ENCODE results near the gene ZBTB17. TPM values are rescaled to one million over a fixed set of nuclear protein-coding genes. Genes with fewer than 3 reads are reported as not detected.
"Not testable (repeated sequence)": the region's sequence is repeated elsewhere in the genome, so short reads cannot be mapped to it uniquely, and the experiment has no call there.

ZBTB17 gene
- polyA plus RNA-seq, 3 donors, result 35.5 to 38.4 (median 36.6) TPM

DNA sequence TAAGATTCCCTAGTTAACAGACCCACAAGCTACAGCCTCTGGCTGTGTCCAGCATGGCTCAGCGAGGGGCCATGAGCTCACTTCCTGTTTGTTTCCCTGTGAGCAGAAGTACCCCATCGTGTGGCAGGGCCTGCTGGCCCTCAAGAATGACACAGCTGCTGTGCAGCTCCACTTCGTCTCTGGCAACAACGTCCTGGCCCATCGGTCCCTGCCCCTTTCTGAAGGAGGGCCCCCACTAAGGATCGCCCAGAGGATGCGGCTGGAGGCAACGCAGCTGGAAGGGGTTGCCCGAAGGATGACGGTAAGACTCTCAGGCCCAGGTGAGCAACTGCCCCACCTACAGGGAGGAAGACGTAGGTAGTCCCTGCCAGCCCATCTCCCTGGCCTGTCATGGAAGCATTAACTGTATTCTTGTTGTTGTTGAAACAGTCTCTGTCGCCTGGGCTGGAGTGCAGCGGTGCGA, 38.2 kb downstream of the ZBTB17 start:
- DNase-seq, result no peak

DNA sequence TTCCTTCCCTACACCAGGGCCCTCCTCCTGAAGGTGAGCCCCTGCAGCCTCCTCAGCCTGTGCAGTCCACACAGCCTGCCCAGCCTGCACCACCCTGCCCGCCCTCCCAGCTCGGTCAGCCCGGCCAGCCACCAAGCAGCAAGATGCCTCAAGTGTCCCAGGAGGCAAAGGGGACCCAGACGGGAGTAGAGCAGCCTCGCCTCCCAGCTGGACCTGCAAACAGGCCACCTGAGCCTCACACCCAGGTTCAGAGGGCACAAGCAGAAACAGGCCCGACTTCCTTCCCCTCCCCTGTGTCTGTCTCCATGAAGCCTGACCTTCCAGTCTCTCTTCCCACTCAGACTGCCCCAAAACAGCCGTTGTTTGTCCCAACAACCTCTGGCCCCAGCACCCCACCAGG, 38.8 kb downstream of the ZBTB17 start:
- no peak for DNase-seq

DNA sequence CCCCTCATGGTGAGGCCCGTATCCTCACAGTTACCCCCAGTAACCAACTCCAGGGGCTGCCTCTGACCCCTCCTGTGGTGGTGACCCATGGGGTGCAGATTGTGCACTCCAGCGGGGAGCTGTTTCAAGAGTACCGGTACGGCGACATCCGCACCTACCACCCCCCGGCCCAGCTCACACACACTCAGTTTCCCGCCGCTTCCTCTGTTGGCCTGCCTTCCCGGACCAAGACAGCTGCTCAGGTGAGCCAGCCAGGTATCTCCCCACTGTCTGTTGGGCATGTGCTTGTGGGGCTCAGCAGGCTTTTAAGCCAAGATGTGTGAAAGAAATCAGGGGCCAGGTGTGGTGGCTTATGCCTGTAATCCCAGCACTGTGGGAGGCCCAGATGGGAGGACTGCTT, 39.9 kb downstream of the ZBTB17 start:
- no peak for DNase-seq

DNA sequence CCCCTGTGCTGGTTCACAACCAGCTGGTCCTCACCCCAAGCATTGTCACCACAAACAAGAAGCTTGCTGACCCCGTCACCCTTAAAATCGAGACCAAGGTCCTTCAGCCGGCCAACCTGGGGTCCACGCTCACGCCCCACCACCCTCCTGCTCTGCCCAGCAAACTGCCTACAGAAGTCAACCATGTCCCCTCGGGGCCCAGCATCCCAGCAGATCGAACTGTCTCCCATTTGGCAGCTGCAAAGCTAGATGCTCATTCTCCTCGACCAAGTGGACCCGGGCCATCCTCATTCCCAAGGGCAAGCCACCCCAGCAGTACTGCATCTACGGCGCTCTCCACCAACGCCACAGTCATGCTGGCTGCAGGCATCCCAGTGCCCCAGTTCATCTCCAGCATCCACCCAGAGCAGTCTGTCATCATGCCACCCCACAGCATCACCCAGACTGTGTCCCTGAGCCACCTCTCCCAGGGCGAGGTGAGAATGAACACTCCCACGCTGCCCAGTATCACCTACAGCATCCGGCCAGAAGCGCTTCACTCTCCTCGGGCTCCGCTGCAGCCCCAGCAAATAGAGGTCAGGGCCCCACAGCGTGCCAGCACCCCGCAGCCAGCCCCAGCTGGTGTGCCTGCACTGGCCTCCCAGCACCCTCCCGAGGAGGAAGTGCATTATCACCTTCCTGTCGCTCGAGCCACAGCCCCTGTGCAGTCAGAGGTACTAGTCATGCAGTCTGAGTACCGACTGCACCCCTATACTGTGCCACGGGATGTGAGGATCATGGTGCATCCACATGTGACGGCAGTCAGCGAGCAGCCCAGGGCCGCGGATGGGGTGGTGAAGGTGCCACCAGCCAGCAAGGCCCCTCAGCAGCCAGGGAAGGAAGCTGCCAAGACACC, 40.6 kb downstream of the ZBTB17 start:
- no peak for DNase-seq

- DNase-seq, result no peak
Measured at GRCh38 chr1:15934211-15935055, 41.5 kb downstream of the ZBTB17 start.

DNA sequence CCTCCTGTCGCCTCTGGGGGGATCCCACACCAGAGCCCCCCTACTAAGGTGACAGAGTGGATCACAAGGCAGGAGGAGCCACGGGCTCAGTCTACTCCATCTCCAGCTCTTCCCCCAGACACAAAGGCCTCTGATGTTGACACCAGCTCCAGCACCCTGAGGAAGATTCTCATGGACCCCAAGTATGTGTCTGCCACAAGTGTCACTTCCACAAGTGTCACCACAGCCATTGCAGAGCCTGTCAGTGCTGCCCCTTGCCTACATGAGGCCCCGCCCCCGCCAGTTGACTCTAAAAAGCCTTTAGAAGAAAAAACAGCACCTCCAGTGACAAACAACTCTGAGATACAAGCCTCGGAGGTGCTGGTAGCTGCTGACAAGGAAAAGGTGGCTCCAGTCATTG, 42.2 kb downstream of the ZBTB17 start:
- DNase-seq, result no peak

DNA sequence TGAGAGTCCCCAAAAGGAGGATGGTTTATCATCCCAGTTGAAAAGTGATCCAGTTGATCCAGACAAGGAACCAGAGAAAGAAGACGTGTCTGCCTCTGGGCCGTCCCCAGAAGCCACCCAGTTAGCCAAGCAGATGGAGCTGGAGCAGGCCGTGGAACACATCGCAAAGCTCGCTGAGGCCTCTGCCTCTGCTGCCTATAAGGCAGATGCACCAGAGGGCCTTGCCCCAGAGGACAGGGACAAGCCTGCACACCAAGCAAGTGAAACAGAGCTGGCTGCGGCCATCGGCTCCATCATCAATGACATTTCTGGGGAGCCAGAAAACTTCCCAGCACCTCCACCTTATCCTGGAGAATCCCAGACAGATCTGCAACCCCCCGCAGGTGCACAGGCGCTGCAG, 43.3 kb downstream of the ZBTB17 start:
- DNase-seq, result no peak

- DNase-seq, result no peak
Measured at GRCh38 chr1:15931884-15932283, 44.0 kb downstream of the ZBTB17 start.

- no peak for DNase-seq
Measured at GRCh38 chr1:15931401-15931800, 44.5 kb downstream of the ZBTB17 start.

DNA sequence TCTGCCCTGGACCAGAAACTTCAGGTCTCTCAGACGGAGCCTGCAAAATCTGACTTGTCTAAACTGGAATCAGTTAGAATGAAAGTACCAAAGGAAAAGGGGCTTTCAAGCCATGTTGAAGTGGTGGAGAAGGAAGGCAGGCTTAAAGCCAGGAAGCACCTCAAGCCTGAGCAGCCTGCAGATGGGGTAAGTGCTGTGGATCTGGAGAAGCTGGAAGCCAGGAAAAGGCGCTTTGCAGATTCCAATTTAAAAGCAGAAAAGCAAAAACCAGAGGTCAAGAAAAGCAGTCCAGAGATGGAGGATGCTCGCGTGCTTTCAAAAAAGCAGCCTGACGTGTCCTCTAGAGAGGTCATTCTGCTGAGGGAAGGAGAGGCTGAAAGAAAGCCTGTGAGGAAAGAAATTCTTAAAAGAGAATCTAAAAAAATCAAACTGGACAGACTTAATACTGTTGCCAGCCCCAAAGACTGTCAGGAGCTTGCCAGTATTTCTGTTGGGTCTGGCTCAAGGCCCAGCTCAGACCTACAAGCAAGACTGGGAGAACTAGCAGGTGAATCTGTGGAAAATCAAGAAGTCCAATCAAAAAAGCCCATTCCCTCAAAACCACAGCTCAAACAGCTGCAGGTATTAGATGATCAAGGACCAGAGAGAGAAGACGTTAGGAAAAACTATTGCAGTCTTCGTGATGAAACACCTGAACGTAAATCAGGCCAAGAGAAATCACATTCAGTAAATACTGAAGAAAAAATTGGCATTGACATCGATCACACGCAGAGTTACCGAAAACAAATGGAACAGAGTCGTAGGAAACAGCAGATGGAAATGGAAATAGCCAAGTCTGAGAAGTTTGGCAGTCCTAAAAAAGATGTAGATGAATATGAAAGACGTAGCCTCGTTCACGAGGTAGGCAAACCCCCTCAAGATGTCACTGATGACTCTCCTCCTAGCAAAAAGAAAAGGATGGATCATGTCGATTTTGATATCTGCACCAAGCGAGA, 46.6 kb downstream of the ZBTB17 start:
- DNase-seq, result no peak

DNA sequence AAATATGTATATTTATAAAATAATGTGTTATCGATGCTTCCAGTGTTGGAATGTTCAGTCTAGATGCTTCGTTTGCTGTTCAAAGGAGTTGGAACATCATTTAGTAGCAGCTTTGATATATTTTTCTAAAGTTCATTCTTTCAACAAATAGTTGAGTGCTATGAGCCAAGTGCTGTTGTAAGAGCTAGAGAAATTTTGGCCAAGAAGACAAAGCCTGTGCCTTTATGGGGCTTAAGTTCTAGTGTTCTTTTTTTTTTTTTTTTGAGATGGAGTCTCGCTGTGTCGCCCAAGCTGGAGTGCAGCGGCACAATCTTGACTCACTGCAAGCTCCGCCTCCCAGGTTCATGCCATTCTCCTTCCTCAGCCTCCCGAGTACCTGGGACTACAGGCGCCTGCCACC, 49.5 kb downstream of the ZBTB17 start:
- DNase-seq, result not testable (repeated sequence)

- DNase-seq, result no peak
Measured at GRCh38 chr1:15923241-15923640, 52.7 kb downstream of the ZBTB17 start.

- no peak for DNase-seq
Measured at GRCh38 chr1:15918962-15919715, 56.8 kb downstream of the ZBTB17 start.

DNA sequence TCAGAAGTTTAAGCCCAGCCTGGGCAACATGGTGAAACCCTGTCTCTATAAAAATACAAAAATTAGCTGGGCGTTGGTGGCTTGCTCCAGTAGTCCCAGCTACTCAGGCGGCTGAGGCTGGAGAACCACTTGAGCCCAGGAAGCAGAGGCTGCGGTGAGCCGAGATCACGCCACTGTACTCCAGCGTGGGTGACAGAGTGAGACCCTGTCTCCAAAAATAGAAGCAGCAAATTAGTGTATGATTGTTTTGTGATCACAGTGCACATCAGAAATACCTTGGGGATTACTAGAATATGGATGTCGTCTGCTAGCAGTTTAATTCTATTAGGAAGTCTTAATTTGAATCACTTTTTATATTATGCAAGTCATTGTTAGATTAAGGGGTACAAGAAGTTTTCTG, 59.0 kb downstream of the ZBTB17 start:
- no peak for DNase-seq

DNA sequence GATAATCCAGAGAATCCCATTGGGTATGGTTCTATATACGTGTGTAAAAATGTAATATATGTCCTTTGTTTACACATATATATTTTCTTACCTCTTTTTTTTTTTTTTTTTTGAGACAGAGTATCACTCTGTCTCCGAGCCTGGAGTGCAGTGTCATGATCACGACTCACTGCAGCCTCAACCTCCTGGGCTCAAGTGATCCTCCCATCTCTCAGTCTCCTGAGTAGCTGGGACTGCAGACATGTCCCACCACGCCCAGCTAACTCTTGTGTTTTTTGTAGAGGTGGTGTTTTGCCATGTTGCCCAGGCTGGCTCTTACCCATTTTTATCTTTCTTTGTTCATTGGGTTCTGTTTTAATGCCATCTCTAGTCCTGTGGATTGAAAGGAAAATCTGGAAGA, 59.5 kb downstream of the ZBTB17 start:
- no peak for DNase-seq

GRCh38 chr1:15915991-15916390, 59.9 kb downstream of the ZBTB17 start:
- DNase-seq, result no peak

DNA sequence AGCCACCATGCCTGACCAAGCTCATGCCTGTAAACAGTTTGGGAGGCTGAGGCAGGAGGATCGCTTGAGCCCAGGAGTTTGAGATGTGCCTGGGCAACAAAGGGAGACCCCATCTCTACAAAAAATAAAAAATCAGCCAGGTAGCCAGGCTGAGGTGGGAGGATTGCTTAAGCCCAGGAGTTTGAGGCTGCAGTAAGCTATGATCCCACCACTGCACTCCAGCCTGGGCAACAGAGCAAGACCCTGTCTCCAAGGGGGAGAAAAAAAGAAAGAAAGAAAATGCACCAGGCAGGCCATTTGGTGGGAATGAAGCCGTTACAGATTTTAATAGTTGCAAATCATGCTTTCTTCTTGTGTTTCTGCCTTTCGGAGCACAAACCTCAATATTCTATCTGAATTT, 62.3 kb downstream of the ZBTB17 start:
- not testable (repeated sequence) for DNase-seq

- DNase-seq, result peak; percentile 10
Measured at GRCh38 chr1:15911927-15912326, 64.0 kb downstream of the ZBTB17 start.

DNA sequence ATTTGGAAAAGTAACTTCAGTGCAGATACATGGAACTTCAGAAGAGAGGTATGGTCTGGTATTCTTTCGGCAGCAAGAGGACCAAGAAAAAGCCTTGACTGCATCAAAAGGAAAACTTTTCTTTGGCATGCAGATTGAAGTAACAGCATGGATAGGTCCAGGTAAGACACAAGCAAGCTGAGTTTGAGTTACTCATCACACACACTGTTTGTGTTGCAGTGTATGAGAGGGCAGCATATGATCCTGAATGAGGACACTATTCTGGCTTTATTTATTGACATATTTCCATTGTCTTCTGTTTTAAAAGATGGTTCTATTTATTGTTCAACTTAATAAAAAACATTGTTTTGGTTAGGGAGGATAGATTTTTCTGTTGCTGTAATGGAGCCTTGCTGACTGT, 64.8 kb downstream of the ZBTB17 start:
- DNase-seq, result no peak

GRCh38 chr1:15908597-15908996, 67.3 kb downstream of the ZBTB17 start:
- DNase-seq, result no peak

DNA sequence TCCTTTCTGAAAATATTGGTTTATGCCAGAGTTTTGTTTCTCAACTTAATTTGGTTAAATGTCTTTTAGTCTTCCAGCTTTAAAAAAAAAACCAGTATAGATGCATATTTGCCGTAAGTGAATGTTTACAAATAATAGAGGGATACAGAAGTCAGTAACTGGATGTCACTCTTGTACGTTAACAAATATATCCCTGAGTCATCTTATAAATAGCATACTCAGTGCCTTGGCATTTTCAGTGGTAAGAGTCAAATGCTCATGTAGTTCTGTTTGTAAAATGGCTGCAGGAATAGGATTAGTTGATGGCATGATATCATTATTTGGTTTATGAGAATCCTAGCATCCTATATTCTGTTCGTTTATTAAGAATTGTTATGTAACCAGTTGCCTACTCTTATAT, 73.0 kb downstream of the ZBTB17 start:
- no peak for DNase-seq
